Astrocyte of the spinal cord (primary cell): ENCODE data around the gene FETUB.

ENCODE experiments used
- DNase-seq: peaks from one replicate; pipeline ENCODE4 v3.0.0; 2011; ENCODE audit warnings: low read depth, low spot score
- H3K4me3 ChIP-seq: 2 replicates; pipeline ENCODE4 v1.5.1; 2011; ENCODE audit warnings: low read depth, mild to moderate bottlenecking, low read length, moderate library complexity
- CTCF ChIP-seq: IDR thresholded peaks from 2 replicates; pipeline ENCODE4 v1.5.1; 2012; ENCODE audit warnings: low read depth, mild to moderate bottlenecking, low read length, inconsistent platforms
- in situ Hi-C: cut with HindIII; loops from 2 replicates; pipeline ENCODE4 v1.10.0; 2017; ENCODE audit warnings: low sequenced_read_pairs

FETUB gene

GRCh38 chr3:186605078-186605477, 35.1 kb upstream of the FETUB start:
- H3K4me3 ChIP-seq, result no peak overlapping the region
- in situ Hi-C loops, result no loop called here
- no peak for TF ChIP-seq CTCF
- no peak for DNase-seq

GRCh38 chr3:186605561-186606545, 34.3 kb upstream of the FETUB start:
- H3K4me3 ChIP-seq, result no peak overlapping the region
- TF ChIP-seq CTCF, result no peak
- no peak for DNase-seq
- in situ Hi-C loops, result no loop called here

- no peak for TF ChIP-seq CTCF
- in situ Hi-C loops, result no loop called here
- no peak overlapping the region for H3K4me3 ChIP-seq
- DNase-seq, result no peak
Observed at GRCh38 chr3:186608624-186609215, 31.5 kb upstream of the FETUB start.

- no peak for TF ChIP-seq CTCF
- in situ Hi-C loops, result no loop called here
- no peak overlapping the region for H3K4me3 ChIP-seq
- DNase-seq, result no peak
Observed at GRCh38 chr3:186609247-186609868, 30.8 kb upstream of the FETUB start.

GRCh38 chr3:186612065-186612464, 28.1 kb upstream of the FETUB start:
- DNase-seq, result no peak
- in situ Hi-C loops, result no loop called here
- no peak for TF ChIP-seq CTCF
- no peak overlapping the region for H3K4me3 ChIP-seq

GRCh38 chr3:186612721-186613636, 27.2 kb upstream of the FETUB start, which contains the start of gene AHSG:
Gene AHSG, plus strand, starts transcription at chr3:186613060. Its CDS starts 82 bp downstream, at chr3:186613142.
- in situ Hi-C loops, result no loop called here
- DNase-seq, result no peak
- H3K4me3 ChIP-seq, result no peak within 1 kb of the TSS
- no peak for TF ChIP-seq CTCF
